HEK293T (cell line): Measurements from ENCODE around the gene HTT.

Source experiments
- CTCF ChIA-PET: fragments of 350-600 bp; formaldehyde crosslinking; extraction: SDS; loops from one replicate; lab custom pipeline; 2021; ENCODE audit warnings: antibody characterized with exemption, inconsistent platforms; lab: Yijun Ruan, JAX
- POLR2A ChIA-PET: fragments of 350-600 bp; formaldehyde crosslinking; extraction: SDS; loops from one replicate; lab custom pipeline; 2020; ENCODE audit warnings: antibody characterized with exemption, inconsistent platforms; lab: Yijun Ruan, JAX
- DNase-seq: peaks from one replicate; pipeline ENCODE4 v3.0.0; 2012; ENCODE audit warnings: mixed read lengths; ENCODE audit errors: extremely low spot score
- ARNT ChIP-seq: fragments of 450-650 bp; IDR thresholded peaks from 2 replicates; pipeline ENCODE4 v1.6.1; 2017; ENCODE audit warnings: mild to moderate bottlenecking
- BHLHE40 ChIP-seq: fragments of 450-650 bp; IDR thresholded peaks from 2 replicates; pipeline ENCODE4 v1.6.1; 2016; ENCODE audit warnings: mild to moderate bottlenecking, moderate library complexity, borderline replicate concordance
- CTBP1 ChIP-seq: fragments of 450-650 bp; IDR thresholded peaks from 2 replicates; pipeline ENCODE4 v1.6.1; 2016; ENCODE audit warnings: borderline replicate concordance
- ELF4 ChIP-seq: fragments of 450-650 bp; IDR thresholded peaks from 2 replicates; pipeline ENCODE4 v1.6.1; 2017; ENCODE audit warnings: antibody characterized with exemption
- FOXA1 ChIP-seq: fragments of 450-650 bp; IDR thresholded peaks from 2 replicates; pipeline ENCODE4 v1.6.1; 2016; ENCODE audit warnings: mild to moderate bottlenecking
- FOXK2 ChIP-seq: fragments of 450-650 bp; IDR thresholded peaks from 2 replicates; pipeline ENCODE4 v1.6.1; 2016; ENCODE audit warnings: mild to moderate bottlenecking
- FOXM1 ChIP-seq: fragments of 450-650 bp; IDR thresholded peaks from 2 replicates; pipeline ENCODE4 v1.6.1; 2017; ENCODE audit warnings: mild to moderate bottlenecking, borderline replicate concordance
- HDGF ChIP-seq: fragments of 450-650 bp; IDR thresholded peaks from 2 replicates; pipeline ENCODE4 v1.6.1; 2017; ENCODE audit warnings: antibody characterized with exemption, borderline replicate concordance
- L3MBTL2 ChIP-seq: fragments of 450-650 bp; conservative IDR thresholded peaks from 2 replicates; pipeline ENCODE4 v1.6.1; 2016; ENCODE audit warnings: mild to moderate bottlenecking
- LEF1 ChIP-seq: fragments of 450-650 bp; IDR thresholded peaks from 2 replicates; pipeline ENCODE4 v1.6.1; 2017; ENCODE audit warnings: mild to moderate bottlenecking, borderline replicate concordance
- NFRKB ChIP-seq: fragments of 450-650 bp; IDR thresholded peaks from 2 replicates; pipeline ENCODE4 v1.6.1; 2016; ENCODE audit warnings: mild to moderate bottlenecking, moderate library complexity
- PKNOX1 ChIP-seq: fragments of 450-650 bp; IDR thresholded peaks from 2 replicates; pipeline ENCODE4 v1.6.1; 2016
- SP1 ChIP-seq: fragments of 450-650 bp; IDR thresholded peaks from 2 replicates; pipeline ENCODE4 v1.6.1; 2017
- SUZ12 ChIP-seq: fragments of 450-650 bp; IDR thresholded peaks from 2 replicates; pipeline ENCODE4 v1.6.1; 2016; ENCODE audit warnings: mild to moderate bottlenecking
- TARDBP ChIP-seq: fragments of 450-650 bp; IDR thresholded peaks from 2 replicates; pipeline ENCODE4 v1.6.1; 2016
- ZNF384 ChIP-seq: fragments of 450-650 bp; IDR thresholded peaks from 2 replicates; pipeline ENCODE4 v1.6.1; 2016

HTT gene

GRCh38 chr4:3043282-3044020 lies 31.0 kb upstream of the HTT start:
- TF ChIP-seq FOXA1 = no peak
- no peak for TF ChIP-seq NFRKB
- no peak for TF ChIP-seq SP1
- no peak for TF ChIP-seq LEF1
- no peak for TF ChIP-seq ELF4
- TF ChIP-seq ARNT = no peak
- no peak for TF ChIP-seq FOXK2
- TF ChIP-seq BHLHE40 = no peak
- no peak for TF ChIP-seq FOXM1
- TF ChIP-seq CTBP1 = no peak
- TF ChIP-seq PKNOX1 = no peak
- no peak for TF ChIP-seq HDGF
- no peak for TF ChIP-seq ZNF384
- no peak for TF ChIP-seq L3MBTL2
- TF ChIP-seq SUZ12 = no peak
- no peak for TF ChIP-seq TARDBP
- ChIA-PET POLR2A (no interaction called here), CTCF (interaction anchor here (0.6 kb wide), 1 partner anchor 280 kb away, joined by 3 read pairs; no protein-coding TSS in a partner anchor)
- no peak for DNase-seq

GRCh38 chr4:3044870-3045819 lies 29.3 kb upstream of the HTT start:
- no peak for DNase-seq
- TF ChIP-seq CTBP1 = no peak
- no peak for TF ChIP-seq HDGF
- TF ChIP-seq LEF1 = no peak
- TF ChIP-seq FOXM1 = no peak
- TF ChIP-seq L3MBTL2 = no peak
- TF ChIP-seq ELF4 = no peak
- no peak for TF ChIP-seq NFRKB
- no peak for TF ChIP-seq ARNT
- TF ChIP-seq ZNF384 = no peak
- no peak for TF ChIP-seq FOXK2
- TF ChIP-seq PKNOX1 = no peak
- TF ChIP-seq SUZ12 = no peak
- TF ChIP-seq FOXA1 = no peak
- TF ChIP-seq TARDBP = no peak
- ChIA-PET CTCF (interaction anchor here (0.8 kb wide), 1 partner anchor 20 kb away, joined by 4 read pairs; no protein-coding TSS in a partner anchor), POLR2A (no interaction called here)

- POLR2A ChIA-PET = no interaction called here
- CTCF ChIA-PET = interaction anchor here (1.3 to 1.6 kb wide), 2 partner anchors 8 to 12 kb away, joined by 3 read pairs; no protein-coding TSS in a partner anchor
- DNase-seq = no peak
- TF ChIP-seq SUZ12 = no peak
- no peak for TF ChIP-seq ELF4
- no peak for TF ChIP-seq L3MBTL2
- no peak for TF ChIP-seq FOXM1
- TF ChIP-seq CTBP1 = no peak
- no peak for TF ChIP-seq PKNOX1
- TF ChIP-seq BHLHE40 = no peak
- no peak for TF ChIP-seq ARNT
- TF ChIP-seq NFRKB = no peak
Measured at GRCh38 chr4:3046162-3046561, 28.3 kb upstream of the HTT start.

GRCh38 chr4:3046623-3047022 lies 27.9 kb upstream of the HTT start:
- CTCF ChIA-PET = interaction anchor here (0.6 to 1.6 kb wide), 4 partner anchors 9 to 449 kb away, joined by 3 to 4 read pairs (median 3); no protein-coding TSS in a partner anchor
- DNase-seq = no peak
- POLR2A ChIA-PET = no interaction called here
- TF ChIP-seq L3MBTL2 = no peak
- TF ChIP-seq ZNF384 = no peak
- TF ChIP-seq FOXK2 = no peak
- no peak for TF ChIP-seq SP1
- no peak for TF ChIP-seq NFRKB
- no peak for TF ChIP-seq FOXM1
- TF ChIP-seq PKNOX1 = no peak
- TF ChIP-seq TARDBP = no peak
- TF ChIP-seq ARNT = no peak
- no peak for TF ChIP-seq SUZ12
- no peak for TF ChIP-seq LEF1
- TF ChIP-seq HDGF = no peak
